ENCODE results near the gene TEX53.
A peak's percentile ranks its signal among the peaks of the same experiment; 100 is the strongest.

The TEX53 gene

DNA sequence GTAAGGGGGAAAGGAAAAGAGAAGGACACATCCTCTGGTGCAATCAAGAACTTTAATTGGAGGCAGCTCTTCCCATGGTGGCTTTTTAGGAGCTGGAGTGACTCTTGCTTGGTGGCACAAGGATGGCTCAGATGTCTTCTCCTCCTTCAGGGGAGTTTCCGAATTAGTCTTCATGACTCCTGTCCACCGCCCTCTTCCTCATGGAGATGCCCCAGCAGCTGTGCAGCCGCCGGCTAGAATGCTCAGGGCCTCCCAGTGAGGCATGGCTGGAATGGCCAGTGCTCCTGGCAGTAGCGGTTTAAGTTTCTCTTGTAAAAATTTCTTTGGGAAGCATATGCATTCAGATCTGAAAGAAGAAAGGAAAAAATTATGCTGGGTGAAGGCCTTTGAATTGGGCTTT is 8.8 kb upstream of the TEX53 start:
- TF ChIP-seq, protein P1, sequence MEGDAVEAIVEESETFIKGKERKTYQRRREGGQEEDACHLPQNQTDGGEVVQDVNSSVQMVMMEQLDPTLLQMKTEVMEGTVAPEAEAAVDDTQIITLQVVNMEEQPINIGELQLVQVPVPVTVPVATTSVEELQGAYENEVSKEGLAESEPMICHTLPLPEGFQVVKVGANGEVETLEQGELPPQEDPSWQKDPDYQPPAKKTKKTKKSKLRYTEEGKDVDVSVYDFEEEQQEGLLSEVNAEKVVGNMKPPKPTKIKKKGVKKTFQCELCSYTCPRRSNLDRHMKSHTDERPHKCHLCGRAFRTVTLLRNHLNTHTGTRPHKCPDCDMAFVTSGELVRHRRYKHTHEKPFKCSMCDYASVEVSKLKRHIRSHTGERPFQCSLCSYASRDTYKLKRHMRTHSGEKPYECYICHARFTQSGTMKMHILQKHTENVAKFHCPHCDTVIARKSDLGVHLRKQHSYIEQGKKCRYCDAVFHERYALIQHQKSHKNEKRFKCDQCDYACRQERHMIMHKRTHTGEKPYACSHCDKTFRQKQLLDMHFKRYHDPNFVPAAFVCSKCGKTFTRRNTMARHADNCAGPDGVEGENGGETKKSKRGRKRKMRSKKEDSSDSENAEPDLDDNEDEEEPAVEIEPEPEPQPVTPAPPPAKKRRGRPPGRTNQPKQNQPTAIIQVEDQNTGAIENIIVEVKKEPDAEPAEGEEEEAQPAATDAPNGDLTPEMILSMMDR (conservative IDR thresholded peaks at IDR 0.05; ENCODE audit: low read depth, low read length): no peak
- DNase-seq (ENCODE audit: low read depth): no peak
- no peak overlapping the region for H3K4me3 ChIP-seq (ENCODE audit: low read depth, low read length)

DNA sequence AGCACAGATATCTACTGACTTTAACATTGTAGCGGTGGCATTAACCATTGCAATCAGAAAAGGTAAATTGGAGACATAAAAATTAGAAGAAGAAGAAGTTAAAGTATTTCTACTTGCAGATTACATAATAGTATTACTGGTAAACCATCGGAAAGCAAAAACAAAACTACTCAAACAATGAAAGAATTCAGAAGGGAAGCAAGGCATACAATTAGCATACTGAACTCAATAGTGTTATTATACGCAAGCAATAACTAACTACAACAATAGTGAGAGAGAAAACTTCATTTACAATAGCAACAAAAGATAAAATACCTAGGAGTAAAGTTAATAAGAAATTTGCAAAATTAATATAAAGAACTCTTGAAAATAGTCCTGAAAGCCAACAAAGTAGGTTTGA is 6.6 kb upstream of the TEX53 start:
- no peak for DNase-seq (ENCODE audit: low read depth)
- no peak overlapping the region for H3K4me3 ChIP-seq (ENCODE audit: low read depth, low read length)
- TF ChIP-seq, protein P1 (conservative IDR thresholded peaks at IDR 0.05; ENCODE audit: low read depth, low read length): no peak

DNA sequence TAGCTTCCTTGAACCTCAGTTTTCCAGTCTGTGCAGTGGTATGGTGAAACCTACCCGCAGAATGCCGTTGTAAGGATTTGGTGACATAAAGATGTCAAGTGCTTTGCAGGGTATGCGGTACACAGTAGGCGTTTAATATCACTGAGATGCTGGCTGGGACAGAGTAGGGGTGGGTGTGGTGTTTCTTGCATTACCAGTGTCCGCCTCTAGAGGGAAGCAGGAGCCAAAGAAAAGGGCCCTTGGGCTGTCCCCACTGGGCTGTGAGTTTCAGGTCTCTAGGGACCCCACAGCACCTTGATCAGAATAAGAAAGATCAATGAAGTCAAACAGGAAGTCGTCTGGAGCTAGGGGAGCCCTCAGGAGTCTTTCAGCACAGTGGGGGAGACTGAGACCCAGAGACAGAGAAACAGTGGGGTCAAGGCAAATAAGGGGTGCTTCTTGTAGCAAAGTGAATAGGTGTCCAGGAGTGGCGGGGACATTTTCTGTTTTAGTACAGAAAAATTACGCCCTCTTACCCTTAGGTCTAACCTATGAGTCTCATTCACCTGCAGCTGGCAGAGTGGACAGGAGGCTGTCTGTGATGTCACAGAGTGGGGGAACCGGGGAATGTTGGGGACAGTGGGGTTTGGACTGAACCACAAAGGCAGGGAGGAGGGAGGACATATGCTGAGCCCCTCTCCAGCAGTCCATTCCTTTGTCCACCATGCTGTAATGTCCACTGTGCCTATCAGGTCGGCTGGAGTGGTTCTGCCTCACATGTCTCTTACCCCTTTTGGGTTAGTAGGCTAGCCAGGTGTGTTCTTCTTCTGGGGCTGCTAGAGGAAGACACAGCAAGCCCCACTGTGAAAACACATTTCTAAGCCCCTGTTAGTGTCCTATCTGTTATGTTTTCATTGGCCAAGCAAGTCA is 4.7 kb upstream of the TEX53 start:
- DNase-seq (ENCODE audit: low read depth): peak; percentile 52
- TF ChIP-seq, protein P1 (conservative IDR thresholded peaks at IDR 0.05; ENCODE audit: low read depth, low read length): peak; percentile 94
- H3K4me3 ChIP-seq (ENCODE audit: low read depth, low read length): no peak overlapping the region

DNA sequence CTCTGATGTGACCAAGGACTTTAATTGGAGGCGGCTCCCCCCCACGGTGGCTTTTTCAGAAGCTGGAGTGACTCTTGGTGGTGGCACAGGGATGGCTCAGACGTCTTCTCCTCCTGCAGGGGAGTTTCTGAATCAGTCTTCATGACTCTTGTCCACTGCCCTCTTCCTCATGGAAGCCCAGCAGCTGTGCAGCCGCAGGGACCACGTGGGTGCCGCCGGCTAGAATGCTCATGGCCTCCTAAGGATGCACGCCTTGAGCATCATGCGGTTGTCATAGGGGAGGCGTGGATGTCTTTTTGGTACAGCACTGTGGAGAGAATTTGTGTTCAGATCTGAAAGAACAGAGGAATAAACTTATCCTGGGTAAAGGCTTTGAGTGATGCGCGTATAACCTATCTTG is 1.3 kb downstream of the TEX53 start:
- no peak overlapping the region for H3K4me3 ChIP-seq (ENCODE audit: low read depth, low read length)
- TF ChIP-seq, protein P1 (conservative IDR thresholded peaks at IDR 0.05; ENCODE audit: low read depth, low read length): no peak
- DNase-seq (ENCODE audit: low read depth): no peak

DNA sequence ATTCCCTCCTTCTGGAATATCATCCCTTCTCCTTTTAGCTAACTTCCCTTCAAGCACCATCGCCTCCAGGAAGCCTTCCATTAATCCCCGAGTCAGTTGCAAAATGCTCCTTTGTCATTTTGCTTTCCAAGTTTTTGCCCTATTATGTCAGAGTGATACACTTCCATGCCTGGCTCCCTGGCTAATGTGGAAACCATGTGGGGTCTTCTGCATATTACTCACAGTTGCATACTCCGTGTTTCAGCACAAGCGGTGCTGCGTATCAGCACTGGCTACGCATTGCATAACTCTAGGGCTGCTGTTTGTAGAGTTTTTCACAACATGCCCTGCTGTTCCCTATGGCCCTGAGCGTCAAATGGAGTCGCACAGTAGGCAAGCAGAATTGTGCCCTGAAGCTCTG is 1.9 kb downstream of the TEX53 start:
- TF ChIP-seq, protein P1 (conservative IDR thresholded peaks at IDR 0.05; ENCODE audit: low read depth, low read length): no peak
- DNase-seq (ENCODE audit: low read depth): peak; percentile 86
- H3K4me3 ChIP-seq (ENCODE audit: low read depth, low read length): no peak overlapping the region

DNA sequence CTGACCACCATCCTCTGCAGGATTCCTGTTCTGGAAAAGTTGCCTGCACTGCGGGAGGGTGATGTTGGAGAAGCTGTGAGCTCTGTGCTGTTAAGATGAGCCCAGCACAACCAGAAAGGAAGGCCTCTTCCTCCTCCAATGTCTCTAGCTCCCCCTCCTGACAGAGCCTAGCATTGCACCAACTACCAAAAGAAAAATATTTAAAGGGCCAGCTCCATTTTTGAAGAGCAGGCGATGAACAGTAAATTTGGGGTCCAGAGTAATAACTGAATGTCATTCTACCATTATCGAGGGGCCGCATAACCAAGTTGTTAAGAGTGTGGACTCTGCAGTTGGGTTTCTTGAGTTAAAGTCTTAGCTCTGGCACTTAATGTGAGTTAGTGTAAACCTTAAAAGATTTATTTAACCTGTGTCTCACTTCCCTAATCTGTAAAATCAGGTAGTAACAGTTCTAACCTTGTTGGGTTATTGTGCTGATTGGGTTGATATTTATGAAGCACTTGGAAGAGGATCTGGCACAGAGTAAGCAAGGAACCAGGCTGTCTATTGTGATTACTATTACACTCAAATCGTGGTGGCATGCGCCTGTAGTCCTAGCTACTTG is 3.9 kb downstream of the TEX53 start:
- TF ChIP-seq, protein P1 (conservative IDR thresholded peaks at IDR 0.05; ENCODE audit: low read depth, low read length): peak; percentile 98
- H3K4me3 ChIP-seq (ENCODE audit: low read depth, low read length): no peak overlapping the region
- peak; percentile 85 for DNase-seq (ENCODE audit: low read depth)

Data from choroid plexus epithelial cell (primary cell).